ENCODE results near the gene SEC63.

GRCh38 chr6:107818272-107818671 is 139.7 kb downstream of the SEC63 start:
- TF ChIP-seq, protein P1, sequence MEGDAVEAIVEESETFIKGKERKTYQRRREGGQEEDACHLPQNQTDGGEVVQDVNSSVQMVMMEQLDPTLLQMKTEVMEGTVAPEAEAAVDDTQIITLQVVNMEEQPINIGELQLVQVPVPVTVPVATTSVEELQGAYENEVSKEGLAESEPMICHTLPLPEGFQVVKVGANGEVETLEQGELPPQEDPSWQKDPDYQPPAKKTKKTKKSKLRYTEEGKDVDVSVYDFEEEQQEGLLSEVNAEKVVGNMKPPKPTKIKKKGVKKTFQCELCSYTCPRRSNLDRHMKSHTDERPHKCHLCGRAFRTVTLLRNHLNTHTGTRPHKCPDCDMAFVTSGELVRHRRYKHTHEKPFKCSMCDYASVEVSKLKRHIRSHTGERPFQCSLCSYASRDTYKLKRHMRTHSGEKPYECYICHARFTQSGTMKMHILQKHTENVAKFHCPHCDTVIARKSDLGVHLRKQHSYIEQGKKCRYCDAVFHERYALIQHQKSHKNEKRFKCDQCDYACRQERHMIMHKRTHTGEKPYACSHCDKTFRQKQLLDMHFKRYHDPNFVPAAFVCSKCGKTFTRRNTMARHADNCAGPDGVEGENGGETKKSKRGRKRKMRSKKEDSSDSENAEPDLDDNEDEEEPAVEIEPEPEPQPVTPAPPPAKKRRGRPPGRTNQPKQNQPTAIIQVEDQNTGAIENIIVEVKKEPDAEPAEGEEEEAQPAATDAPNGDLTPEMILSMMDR (IDR thresholded peaks at IDR 0.05), result no peak
- no peak for TF ChIP-seq POLR2A (IDR thresholded peaks at IDR 0.05)
- no peak for TF ChIP-seq POLR2AphosphoS5 (IDR thresholded peaks at IDR 0.05; ENCODE audit: insufficient read depth in 1 of 2, low read depth in 1 of 2)

All from vagina (tissue), 2 donors.